BJ (cell line): Measurements from ENCODE around the gene PCBP2. TPM values are rescaled to one million over a fixed set of nuclear protein-coding genes. Genes with fewer than 3 reads are reported as not detected.
"Not testable (repeated sequence)": the region's sequence is repeated elsewhere in the genome, so short reads cannot be mapped to it uniquely, and the experiment has no call there.

Experiments
- CTCF ChIA-PET: fragments of 350-600 bp; formaldehyde crosslinking; extraction: SDS; loops from one replicate; lab custom pipeline; 2021; ENCODE audit warnings: antibody characterized with exemption, inconsistent platforms; lab: Yijun Ruan, JAX
- POLR2A ChIA-PET: fragments of 300-600 bp; sonication (Branson Sonifier 250); formaldehyde crosslinking; extraction: SDS; loops from one replicate; lab custom pipeline; 2021; ENCODE audit warnings: antibody characterized with exemption; lab: Charles Lee
- DNase-seq: peaks from one replicate; pipeline ENCODE4 v3.0.0-alpha.2; 2011; ENCODE audit warnings: low read depth
- H3K27me3 ChIP-seq: 2 replicates; pipeline ENCODE4 v1.6.0; 2011; ENCODE audit warnings: low read length; ENCODE audit not compliant: control insufficient read depth, insufficient read depth
- H3K36me3 ChIP-seq: 2 replicates; pipeline ENCODE4 v1.5.1; 2011; ENCODE audit warnings: low read length; ENCODE audit not compliant: control insufficient read depth, insufficient read depth
- H3K4me3 ChIP-seq: 2 replicates; pipeline ENCODE4 v1.5.1; 2011; ENCODE audit warnings: low read depth, mild to moderate bottlenecking, control low read depth, low read length
- polyA plus RNA-seq: library from polyadenylated mRNA; depleted of rRNA; stranded (reverse); fragments of >200 nt; gene quantifications from 2 replicates; pipeline ENCODE4 v1.2.3, GENCODE V29; 2011
- TF ChIP-seq, protein P1 (sequence below): IDR thresholded peaks from 2 replicates; pipeline ENCODE4 v1.5.1; 2011; ENCODE audit warnings: low read depth, mild to moderate bottlenecking, control low read depth, inconsistent platforms, low read length, moderate library complexity; ENCODE audit not compliant: insufficient read depth

Gene PCBP2
- polyA plus RNA-seq, 1 experiment, result 268 TPM

DNA sequence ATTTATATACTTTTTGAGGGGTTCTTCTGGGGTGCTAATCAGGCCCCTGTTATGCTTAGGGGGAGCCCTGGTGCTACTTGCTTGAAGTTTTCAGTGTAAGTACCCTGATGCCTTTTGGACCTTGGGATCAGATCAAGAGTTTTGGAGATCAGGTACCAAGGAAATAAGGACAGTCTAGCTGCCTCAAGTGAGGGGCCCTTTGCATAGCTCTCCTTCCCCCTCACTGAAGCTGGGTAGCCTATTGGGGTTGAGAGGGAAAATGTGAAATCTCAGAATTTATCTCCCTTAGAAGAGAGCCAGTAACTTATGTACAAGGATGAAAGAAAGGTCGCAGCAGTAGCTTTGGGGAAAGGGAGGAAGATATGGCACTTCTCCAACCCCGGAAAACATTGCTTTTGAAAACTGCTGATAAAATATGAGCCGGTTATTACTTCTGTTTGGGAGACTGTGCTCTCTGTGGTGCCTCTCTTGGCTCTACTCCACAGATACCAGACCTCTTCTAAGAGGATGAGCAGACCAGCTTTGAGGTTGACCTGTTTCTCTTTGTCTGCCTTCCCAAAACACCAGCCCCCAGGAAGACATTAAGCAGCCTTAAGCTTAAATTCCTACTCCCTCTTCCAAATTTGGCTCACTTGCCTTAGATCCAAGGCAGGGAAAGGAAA, 37.0 kb upstream of the PCBP2 start:
- TF ChIP-seq, protein P1, sequence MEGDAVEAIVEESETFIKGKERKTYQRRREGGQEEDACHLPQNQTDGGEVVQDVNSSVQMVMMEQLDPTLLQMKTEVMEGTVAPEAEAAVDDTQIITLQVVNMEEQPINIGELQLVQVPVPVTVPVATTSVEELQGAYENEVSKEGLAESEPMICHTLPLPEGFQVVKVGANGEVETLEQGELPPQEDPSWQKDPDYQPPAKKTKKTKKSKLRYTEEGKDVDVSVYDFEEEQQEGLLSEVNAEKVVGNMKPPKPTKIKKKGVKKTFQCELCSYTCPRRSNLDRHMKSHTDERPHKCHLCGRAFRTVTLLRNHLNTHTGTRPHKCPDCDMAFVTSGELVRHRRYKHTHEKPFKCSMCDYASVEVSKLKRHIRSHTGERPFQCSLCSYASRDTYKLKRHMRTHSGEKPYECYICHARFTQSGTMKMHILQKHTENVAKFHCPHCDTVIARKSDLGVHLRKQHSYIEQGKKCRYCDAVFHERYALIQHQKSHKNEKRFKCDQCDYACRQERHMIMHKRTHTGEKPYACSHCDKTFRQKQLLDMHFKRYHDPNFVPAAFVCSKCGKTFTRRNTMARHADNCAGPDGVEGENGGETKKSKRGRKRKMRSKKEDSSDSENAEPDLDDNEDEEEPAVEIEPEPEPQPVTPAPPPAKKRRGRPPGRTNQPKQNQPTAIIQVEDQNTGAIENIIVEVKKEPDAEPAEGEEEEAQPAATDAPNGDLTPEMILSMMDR, result no peak
- Histone ChIP-seq H3K27me3 (no peaks in the 10 kb centered on the region), H3K36me3 (peaks cover 8% of the 10 kb centered on the region), H3K4me3 (no peak overlapping the region)
- no peak for DNase-seq
- ChIA-PET POLR2A (no interaction called here), CTCF (interaction anchor here (0.8 to 2.3 kb wide), 5 partner anchors 56 to 93 kb away, joined by 3 to 11 read pairs (median 3); partner anchors contain the start of gene AAAS)

DNA sequence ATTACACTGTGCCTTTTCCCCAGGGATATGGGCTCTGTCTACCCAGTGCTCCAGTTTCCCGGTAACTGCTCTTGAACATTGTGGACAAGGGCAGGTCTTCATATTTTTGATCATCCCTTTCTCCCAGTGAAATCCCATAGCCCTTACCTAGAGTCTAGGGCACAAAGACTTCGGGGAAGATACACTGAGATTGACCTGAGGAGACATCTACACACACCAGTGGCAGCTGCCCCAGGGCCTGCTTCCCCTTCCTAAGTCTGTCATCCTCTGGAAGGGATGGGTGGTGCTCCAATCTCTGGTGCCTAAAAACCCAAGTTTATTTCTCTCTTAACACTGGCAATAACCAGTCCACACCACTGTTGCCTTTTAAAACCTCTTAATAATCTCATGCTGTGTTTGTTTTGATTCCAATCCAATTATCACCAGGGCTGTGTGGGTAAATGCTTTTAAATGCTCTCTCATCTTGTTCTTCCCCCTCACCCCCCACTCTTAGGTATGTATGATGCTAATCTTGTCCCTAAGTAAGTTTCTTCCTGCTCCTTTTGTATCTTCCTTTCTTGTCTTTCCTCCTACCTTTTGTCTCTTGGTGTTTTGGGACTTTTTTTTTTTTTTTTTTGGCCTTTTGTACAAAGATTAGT, 36.0 kb upstream of the PCBP2 start:
- CTCF ChIA-PET, result interaction anchor here (1.0 to 1.7 kb wide), 2 partner anchors 88 to 94 kb away, joined by 3 to 4 read pairs; partner anchors contain the start of gene AAAS
- H3K27me3 ChIP-seq, DNase-seq, H3K4me3 ChIP-seq, POLR2A ChIA-PET, H3K36me3 ChIP-seq: not testable (repeated sequence)

DNA sequence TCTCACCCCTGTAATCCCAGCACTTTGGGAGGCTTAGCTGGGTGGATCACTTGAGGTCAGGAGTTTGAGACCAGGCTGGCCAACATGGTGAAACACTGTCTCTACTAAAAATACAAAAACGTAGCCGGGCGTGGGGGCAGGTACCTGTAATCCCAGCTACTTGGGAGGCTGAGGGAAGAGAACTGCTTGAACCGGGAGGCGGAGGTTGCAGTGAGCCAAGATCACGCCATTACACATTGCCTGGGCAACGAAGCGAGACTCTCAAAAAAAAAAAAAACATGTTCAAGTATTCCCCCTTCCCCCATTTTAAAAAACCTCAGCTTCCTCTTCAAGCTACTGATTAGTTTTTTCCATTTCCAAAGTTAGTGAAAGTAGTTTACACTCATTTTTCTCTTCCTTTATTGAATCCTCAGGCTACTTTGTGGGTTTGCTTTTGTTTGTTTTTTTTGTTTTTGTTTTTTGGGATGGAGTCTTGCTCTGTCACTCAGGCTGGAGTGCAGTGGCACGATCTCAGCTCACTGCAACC, 34.5 kb upstream of the PCBP2 start:
- H3K27me3 ChIP-seq, H3K36me3 ChIP-seq, DNase-seq, H3K4me3 ChIP-seq, POLR2A ChIA-PET: not testable (repeated sequence)
- CTCF ChIA-PET, result interaction anchor here (0.6 to 2.5 kb wide), 6 partner anchors 8 to 95 kb away, joined by 3 to 28 read pairs (median 3); no protein-coding TSS in a partner anchor

DNA sequence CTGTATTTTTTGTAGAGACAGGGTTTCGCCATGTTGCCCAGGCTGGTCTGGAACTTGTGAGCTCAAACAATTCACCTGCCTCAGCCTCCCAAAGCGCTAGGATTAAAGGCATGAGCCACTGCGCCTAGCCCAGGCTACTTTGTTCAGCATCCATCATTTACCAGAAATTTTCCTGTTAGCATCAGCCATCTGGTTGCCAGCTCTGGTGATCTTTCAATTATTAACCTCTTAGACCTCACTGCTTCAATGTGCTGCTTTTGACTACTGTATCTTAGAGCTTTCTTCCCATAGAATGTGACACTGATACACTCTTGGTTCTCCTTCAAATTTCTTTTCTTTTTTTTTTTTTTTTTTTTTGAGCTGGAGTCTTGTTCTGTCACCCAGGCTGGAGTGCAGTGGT, 33.7 kb upstream of the PCBP2 start:
- POLR2A ChIA-PET, result interaction anchor here (0.6 kb wide), 1 partner anchor 37 kb away, joined by 15 read pairs; no protein-coding TSS in a partner anchor

DNA sequence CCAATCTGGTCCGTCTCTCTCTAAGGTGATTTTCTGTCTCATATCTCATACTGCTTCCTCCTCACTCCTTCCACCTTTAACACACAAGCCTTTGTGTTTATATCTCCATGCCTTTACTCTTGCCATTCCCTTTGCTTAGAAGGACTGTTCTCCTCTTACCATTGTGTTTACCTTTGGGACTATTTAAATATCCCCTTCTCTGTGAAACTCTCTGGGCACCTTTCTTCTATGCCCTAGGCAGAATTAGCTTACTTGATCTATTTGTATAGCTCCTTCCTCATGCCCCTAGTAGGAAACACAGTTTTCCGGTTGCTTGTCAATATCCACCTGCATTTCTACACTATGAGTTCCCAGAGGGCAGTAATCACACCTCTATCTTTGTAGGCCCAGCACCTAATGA, 32.1 kb upstream of the PCBP2 start:
- Histone ChIP-seq H3K36me3 (no peaks in the 10 kb centered on the region), H3K4me3 (no peak overlapping the region), H3K27me3 (no peaks in the 10 kb centered on the region)
- ChIA-PET CTCF (interaction anchor here (2.4 to 8.1 kb wide), 3 partner anchors 11 to 75 kb away, joined by 6 to 163 read pairs (median 27); no protein-coding TSS in a partner anchor), POLR2A (no interaction called here)
- DNase-seq, result no peak
- TF ChIP-seq, protein P1, result no peak

More for the DNA sequence above, 33.7 kb upstream of the PCBP2 start:
- TF ChIP-seq, protein P1, result no peak
- H3K27me3 ChIP-seq, result no peaks in the 10 kb centered on the region
- CTCF ChIA-PET, result interaction anchor here (1.0 to 2.5 kb wide), 5 partner anchors 10 to 93 kb away, joined by 3 to 28 read pairs (median 3); no protein-coding TSS in a partner anchor
- H3K4me3 ChIP-seq, result no peak overlapping the region
- no peak for DNase-seq
- H3K36me3 ChIP-seq, result no peaks in the 10 kb centered on the region

DNA sequence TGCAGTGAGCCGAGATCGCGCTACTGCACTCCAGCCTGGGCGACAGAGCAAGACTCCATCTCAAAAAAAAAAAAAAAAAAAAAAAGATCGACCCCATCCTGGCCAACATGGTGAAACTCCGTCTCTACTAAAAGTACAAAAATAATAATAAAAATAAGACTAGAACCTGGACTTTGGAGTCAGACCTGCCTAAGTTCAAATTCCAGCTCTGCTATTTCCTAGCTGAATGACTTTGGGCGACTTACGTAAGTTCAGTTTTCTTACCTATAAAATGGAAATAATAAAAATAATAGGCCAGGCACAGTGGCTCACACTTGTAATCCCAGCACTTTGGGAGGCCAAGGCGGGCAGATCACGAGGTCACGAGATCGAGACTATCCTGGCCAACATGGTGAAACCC, 29.7 kb upstream of the PCBP2 start:
- H3K4me3 ChIP-seq, POLR2A ChIA-PET: not testable (repeated sequence)
- CTCF ChIA-PET, result interaction anchor here (0.8 to 8.1 kb wide), 12 partner anchors 8 to 101 kb away, joined by 3 to 163 read pairs (median 7); partner anchors contain the start of gene AAAS

More for the DNA sequence above, 29.7 kb upstream of the PCBP2 start:
- not testable (repeated sequence) for H3K36me3 ChIP-seq, H3K27me3 ChIP-seq, DNase-seq
